Measurements from ENCODE around the gene KDM2B. TPM values are rescaled to one million over a fixed set of nuclear protein-coding genes. Genes with fewer than 3 reads are reported as not detected.

KDM2B gene
- polyA plus RNA-seq, 1 donor (not counting 4 experiments of a cell fraction or from before 2014, with no cell fraction given), result 10.3 TPM

DNA sequence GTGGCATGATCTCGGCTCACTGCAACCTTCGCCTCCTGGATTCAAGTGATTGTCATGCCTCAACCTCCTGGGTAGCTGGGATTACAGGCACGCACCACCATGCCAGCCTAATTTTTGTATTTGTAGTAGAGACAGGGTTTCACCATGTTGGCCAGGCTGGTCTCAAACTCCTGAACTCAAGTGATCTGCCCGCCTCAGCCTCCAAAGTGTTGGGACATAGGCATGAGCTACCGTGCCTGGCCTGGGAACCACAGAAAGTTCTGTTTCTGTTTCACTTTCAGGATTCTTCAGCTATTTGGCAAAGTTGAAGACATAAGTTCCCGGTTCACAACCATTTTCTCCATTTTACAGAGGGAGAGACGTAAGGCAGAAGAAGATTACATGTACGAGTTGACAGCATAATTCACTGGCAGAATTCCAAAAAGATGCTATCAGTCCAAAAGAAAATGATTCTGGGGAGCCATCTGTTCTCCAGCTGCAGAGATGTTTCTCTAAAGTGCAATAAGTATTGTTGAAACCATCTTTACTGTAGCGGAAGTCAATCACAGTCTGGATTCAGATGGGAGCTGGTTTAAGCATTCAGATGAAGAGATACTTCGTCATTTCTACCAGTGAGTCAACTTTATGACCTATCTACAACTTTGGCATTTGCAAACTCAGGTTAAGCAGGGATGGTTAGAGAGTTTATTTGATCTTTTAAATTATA, 189.1 kb downstream of the KDM2B start:
- Histone ChIP-seq H3K36me3 (ENCODE audit: control insufficient read depth in 2 of 2, extremely low read depth in 1 of 2, insufficient read depth in 2 of 2, low read length in 2 of 2) (no peaks in the 10 kb centered on the region), H3K79me2 (ENCODE audit: control insufficient read depth, insufficient read depth, low read length) (no peaks in the 10 kb centered on the region), H3K27me3 (ENCODE audit: control insufficient read depth, extremely low read depth, insufficient read depth, low read length) (no peaks in the 10 kb centered on the region), H3K9ac (ENCODE audit: control insufficient read depth, extremely low read depth, insufficient read depth, low read length) (no peak overlapping the region), H3K4me2 (ENCODE audit: control insufficient read depth, extremely low read depth, insufficient read depth, low read depth, low read length) (peak overlapping the region; percentile 24), H3K4me1 (ENCODE audit: control insufficient read depth, extremely low read depth, insufficient read depth, low read length) (peaks cover 28% of the 10 kb centered on the region), H3K9me1 (ENCODE audit: control insufficient read depth, extremely low read depth, insufficient read depth, low read length) (no peaks in the 10 kb centered on the region), H3K27ac (ENCODE audit: control insufficient read depth, insufficient read depth, low read length) (no peak overlapping the region), H3K4me3 (ENCODE audit: control insufficient read depth in 2 of 3, extremely low read depth in 1 of 3, insufficient read depth in 2 of 3, low read depth in 1 of 3, low read length in 3 of 3) (no peak overlapping the region), H3K9me3 (ENCODE audit: control insufficient read depth, low read depth, low read length) (no peaks in the 10 kb centered on the region), H4K20me1 (ENCODE audit: control insufficient read depth, extremely low read depth, insufficient read depth, low read length) (no peaks in the 10 kb centered on the region), H2AFZ (ENCODE audit: control insufficient read depth, low read length) (no peak overlapping the region)
- TF ChIP-seq EZH2 (IDR thresholded peaks at IDR 0.05; ENCODE audit: low read length), result no peak
- TF ChIP-seq, protein P1, sequence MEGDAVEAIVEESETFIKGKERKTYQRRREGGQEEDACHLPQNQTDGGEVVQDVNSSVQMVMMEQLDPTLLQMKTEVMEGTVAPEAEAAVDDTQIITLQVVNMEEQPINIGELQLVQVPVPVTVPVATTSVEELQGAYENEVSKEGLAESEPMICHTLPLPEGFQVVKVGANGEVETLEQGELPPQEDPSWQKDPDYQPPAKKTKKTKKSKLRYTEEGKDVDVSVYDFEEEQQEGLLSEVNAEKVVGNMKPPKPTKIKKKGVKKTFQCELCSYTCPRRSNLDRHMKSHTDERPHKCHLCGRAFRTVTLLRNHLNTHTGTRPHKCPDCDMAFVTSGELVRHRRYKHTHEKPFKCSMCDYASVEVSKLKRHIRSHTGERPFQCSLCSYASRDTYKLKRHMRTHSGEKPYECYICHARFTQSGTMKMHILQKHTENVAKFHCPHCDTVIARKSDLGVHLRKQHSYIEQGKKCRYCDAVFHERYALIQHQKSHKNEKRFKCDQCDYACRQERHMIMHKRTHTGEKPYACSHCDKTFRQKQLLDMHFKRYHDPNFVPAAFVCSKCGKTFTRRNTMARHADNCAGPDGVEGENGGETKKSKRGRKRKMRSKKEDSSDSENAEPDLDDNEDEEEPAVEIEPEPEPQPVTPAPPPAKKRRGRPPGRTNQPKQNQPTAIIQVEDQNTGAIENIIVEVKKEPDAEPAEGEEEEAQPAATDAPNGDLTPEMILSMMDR (optimal IDR thresholded peaks at IDR 0.05 in 1 of 3, IDR thresholded peaks at IDR 0.05 in 1 of 3, conservative IDR thresholded peaks at IDR 0.05 in 1 of 3; ENCODE audit: extremely low read depth in 1 of 3, insufficient read depth in 2 of 3, low read length in 3 of 3), result no peak
- dilution Hi-C loops (cut with MboI; ENCODE audit: extremely low pct_ligation_motif_present, low sequenced_read_pairs), result no loop called here
- FAIRE-seq, result no peak
- no peak for DNase-seq (ENCODE audit: low read depth, low spot score)

DNA sequence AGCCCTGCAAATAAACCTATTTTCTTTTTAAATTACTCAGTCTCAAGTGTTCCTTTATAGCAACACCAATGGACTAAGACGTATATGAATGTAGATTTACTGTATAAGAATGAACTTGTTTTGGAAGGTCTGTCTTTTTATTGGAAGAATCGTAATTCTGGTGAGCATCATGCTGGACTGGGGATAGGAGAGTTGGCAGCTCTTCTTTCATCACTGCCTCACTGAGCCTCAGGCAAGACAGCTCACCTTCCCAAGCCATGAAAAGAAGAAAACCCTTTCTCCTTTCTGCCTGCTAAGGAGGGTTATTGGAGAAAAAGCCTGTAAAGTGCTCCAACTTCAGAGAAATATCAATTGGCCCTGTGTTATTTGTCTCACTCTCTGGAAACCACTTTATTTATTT, 190.0 kb downstream of the KDM2B start:
- Histone ChIP-seq H3K9ac (ENCODE audit: control insufficient read depth, extremely low read depth, insufficient read depth, low read length) (no peak overlapping the region), H3K79me2 (ENCODE audit: control insufficient read depth, insufficient read depth, low read length) (no peaks in the 10 kb centered on the region), H3K4me3 (ENCODE audit: control insufficient read depth in 2 of 3, extremely low read depth in 1 of 3, insufficient read depth in 2 of 3, low read depth in 1 of 3, low read length in 3 of 3) (no peak overlapping the region), H3K9me1 (ENCODE audit: control insufficient read depth, extremely low read depth, insufficient read depth, low read length) (no peaks in the 10 kb centered on the region), H3K36me3 (ENCODE audit: control insufficient read depth in 2 of 2, extremely low read depth in 1 of 2, insufficient read depth in 2 of 2, low read length in 2 of 2) (no peaks in the 10 kb centered on the region), H3K27me3 (ENCODE audit: control insufficient read depth, extremely low read depth, insufficient read depth, low read length) (no peaks in the 10 kb centered on the region), H2AFZ (ENCODE audit: control insufficient read depth, low read length) (no peak overlapping the region), H3K9me3 (ENCODE audit: control insufficient read depth, low read depth, low read length) (no peaks in the 10 kb centered on the region), H4K20me1 (ENCODE audit: control insufficient read depth, extremely low read depth, insufficient read depth, low read length) (no peaks in the 10 kb centered on the region), H3K27ac (ENCODE audit: control insufficient read depth, insufficient read depth, low read length) (no peak overlapping the region), H3K4me1 (ENCODE audit: control insufficient read depth, extremely low read depth, insufficient read depth, low read length) (peaks cover 28% of the 10 kb centered on the region), H3K4me2 (ENCODE audit: control insufficient read depth, extremely low read depth, insufficient read depth, low read depth, low read length) (no peak overlapping the region)
- TF ChIP-seq EZH2 (IDR thresholded peaks at IDR 0.05; ENCODE audit: low read length), result no peak
- TF ChIP-seq, protein P1 (optimal IDR thresholded peaks at IDR 0.05 in 1 of 3, IDR thresholded peaks at IDR 0.05 in 1 of 3, conservative IDR thresholded peaks at IDR 0.05 in 1 of 3; ENCODE audit: extremely low read depth in 1 of 3, insufficient read depth in 2 of 3, low read length in 3 of 3), result no peak
- dilution Hi-C loops (cut with MboI; ENCODE audit: extremely low pct_ligation_motif_present, low sequenced_read_pairs), result no loop called here
- peak; percentile 83 for DNase-seq (ENCODE audit: low read depth, low spot score)
- FAIRE-seq, result peak; percentile 73

Data from keratinocyte (primary cell).